ENCODE measurements around the gene TTC34.

Gene TTC34

DNA sequence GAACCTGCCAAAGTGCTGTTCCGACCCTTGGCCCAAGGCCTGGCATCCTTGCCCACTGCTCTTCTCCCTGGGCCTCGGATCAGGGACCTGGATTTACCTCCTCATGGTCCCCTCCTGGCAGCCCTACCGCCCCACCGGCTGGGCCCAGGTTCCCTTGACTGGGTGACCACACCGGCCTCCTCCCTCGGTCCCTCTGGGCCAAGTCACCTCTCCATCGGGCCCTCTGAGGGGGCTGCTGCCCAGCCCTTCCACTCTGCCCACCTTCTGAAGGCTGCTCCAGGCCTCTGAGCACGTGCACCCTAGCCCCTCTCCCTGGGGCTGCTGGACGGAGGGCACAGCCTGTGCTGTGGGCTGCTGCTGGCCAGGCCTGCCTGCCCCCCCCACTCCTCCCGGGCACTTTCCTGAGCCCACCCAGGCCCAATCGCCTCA is 159.3 kb downstream of the TTC34 start:
- no peak for TF ChIP-seq CTCF (IDR thresholded peaks at IDR 0.05; ENCODE audit: extremely low read depth, insufficient read depth, missing control alignments)
- peak; percentile 36 for DNase-seq (ENCODE audit: low spot score)
- in situ Hi-C loops (cut with MboI; ENCODE audit: low pct_unique_long_range_greater_than_20kb, low sequenced_read_pairs, unreplicated experiment) = no loop called here

- in situ Hi-C loops (cut with MboI; ENCODE audit: low pct_unique_long_range_greater_than_20kb, low sequenced_read_pairs, unreplicated experiment) = no loop called here
- no peak for TF ChIP-seq CTCF (IDR thresholded peaks at IDR 0.05; ENCODE audit: extremely low read depth, insufficient read depth, missing control alignments)
- DNase-seq (ENCODE audit: low spot score) = peak; percentile 35
These were observed 159.9 kb downstream of the TTC34 start for GRCh38 chr1:2641381-2642130.

DNA sequence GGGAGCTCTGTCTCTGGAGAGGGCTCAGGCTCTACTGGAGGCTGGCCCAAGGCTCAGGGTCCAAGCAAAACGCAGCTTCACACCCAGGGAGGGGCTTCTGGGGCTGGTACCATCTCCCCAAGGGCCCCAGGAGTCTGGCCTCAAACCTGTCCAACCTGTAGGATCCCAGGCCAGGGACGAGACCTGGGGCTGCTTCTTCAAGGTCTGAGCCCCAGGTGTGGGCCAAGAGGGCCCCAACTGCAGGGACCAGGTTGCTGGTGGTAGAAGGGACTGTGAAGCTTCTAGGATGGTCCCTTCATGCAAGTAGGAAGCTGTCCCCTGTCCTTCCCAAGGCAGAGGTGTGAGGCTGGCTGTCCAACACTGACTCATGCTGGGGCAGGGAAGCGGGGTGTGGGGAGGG is 160.9 kb downstream of the TTC34 start:
- no peak for TF ChIP-seq CTCF (IDR thresholded peaks at IDR 0.05; ENCODE audit: extremely low read depth, insufficient read depth, missing control alignments)
- in situ Hi-C loops (cut with MboI; ENCODE audit: low pct_unique_long_range_greater_than_20kb, low sequenced_read_pairs, unreplicated experiment) = no loop called here

GRCh38 chr1:2639607-2640521 is 161.6 kb downstream of the TTC34 start:
- no peak for DNase-seq (ENCODE audit: low spot score)
- TF ChIP-seq CTCF (IDR thresholded peaks at IDR 0.05; ENCODE audit: extremely low read depth, insufficient read depth, missing control alignments) = no peak
- in situ Hi-C loops (cut with MboI; ENCODE audit: low pct_unique_long_range_greater_than_20kb, low sequenced_read_pairs, unreplicated experiment) = no loop called here

More for the DNA sequence above, 160.9 kb downstream of the TTC34 start:
- DNase-seq (ENCODE audit: low spot score) = peak; percentile 21

- in situ Hi-C loops (cut with MboI; ENCODE audit: low pct_unique_long_range_greater_than_20kb, low sequenced_read_pairs, unreplicated experiment) = no loop called here
- TF ChIP-seq CTCF (IDR thresholded peaks at IDR 0.05; ENCODE audit: extremely low read depth, insufficient read depth, missing control alignments) = no peak
- no peak for DNase-seq (ENCODE audit: low spot score)
These were observed 162.3 kb downstream of the TTC34 start for GRCh38 chr1:2639203-2639602.

DNA sequence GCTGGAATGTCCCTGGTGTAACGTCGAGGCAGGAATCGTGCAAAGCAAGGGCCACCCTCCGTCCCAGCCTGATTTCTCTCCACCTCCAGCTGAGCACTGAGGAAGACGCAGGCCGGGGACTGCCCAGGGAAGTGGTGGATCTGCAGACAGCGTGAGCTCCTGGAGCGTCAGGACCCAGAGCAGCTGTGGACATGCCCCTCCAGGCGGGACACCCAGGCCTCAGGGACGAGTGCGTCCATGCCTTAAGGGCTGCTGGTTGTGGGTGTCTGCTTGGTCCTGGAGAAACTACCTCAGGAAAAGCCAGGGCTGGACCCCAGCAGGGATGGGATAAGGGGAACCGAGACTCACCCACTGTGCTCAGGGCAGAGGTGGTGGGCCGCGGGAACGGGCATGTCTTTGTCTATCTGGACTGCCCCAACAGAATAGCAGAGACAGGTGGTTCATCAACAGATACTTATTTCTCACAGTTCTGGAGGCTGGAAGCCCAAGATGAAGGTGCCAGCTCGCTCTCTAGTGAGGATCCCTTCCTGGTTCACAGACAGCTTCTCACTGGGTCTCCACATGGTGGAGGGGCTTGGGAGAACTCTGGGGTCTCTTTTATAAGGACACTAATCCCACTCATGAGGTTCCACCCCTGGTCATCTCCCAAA is 162.9 kb downstream of the TTC34 start:
- no peak for DNase-seq (ENCODE audit: low spot score)
- in situ Hi-C loops (cut with MboI; ENCODE audit: low pct_unique_long_range_greater_than_20kb, low sequenced_read_pairs, unreplicated experiment) = no loop called here
- TF ChIP-seq CTCF (IDR thresholded peaks at IDR 0.05; ENCODE audit: extremely low read depth, insufficient read depth, missing control alignments) = no peak

All from GM13977 (cell line).